Raji (cell line): Measurements from ENCODE around the gene RAP1GAP2.

Source experiments
- POLR2A ChIP-seq: IDR thresholded peaks from 2 replicates; pipeline ENCODE4 v1.6.1; 2011; ENCODE audit warnings: low read depth, low read length, control low read depth; ENCODE audit not compliant: insufficient read depth

The RAP1GAP2 gene

GRCh38 chr17:2853283-2854142 is 57.3 kb downstream of the RAP1GAP2 start:
- no peak for TF ChIP-seq POLR2A

- TF ChIP-seq POLR2A = no peak
Measured at GRCh38 chr17:2854143-2855055, 58.2 kb downstream of the RAP1GAP2 start.

DNA sequence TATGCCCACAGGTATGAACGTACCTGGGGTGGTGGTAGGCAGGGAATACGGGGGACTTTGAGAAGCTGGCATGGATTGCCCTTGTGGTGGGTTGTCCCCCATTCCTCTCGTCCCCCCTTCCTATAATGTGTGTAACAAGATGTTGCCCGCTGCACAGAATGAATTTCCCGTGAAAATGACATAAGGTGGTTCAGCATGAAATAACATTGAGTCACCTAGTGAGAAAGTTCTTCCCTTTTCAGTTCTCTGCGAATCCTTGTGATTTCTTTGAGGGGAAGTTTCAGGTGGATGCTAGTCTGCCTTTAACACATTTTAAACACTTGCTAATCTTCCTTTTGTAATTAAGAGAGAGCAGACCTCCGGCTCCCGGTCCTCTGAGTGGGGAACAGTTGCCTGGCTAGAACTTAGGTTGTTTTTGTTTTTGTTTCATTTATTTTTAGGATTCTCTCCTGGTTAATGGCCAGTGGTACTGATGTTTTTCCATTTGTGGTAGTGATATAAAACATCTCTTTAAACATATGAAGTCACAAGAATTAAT is 58.9 kb downstream of the RAP1GAP2 start:
- TF ChIP-seq POLR2A = no peak

- no peak for TF ChIP-seq POLR2A
Measured at GRCh38 chr17:2856727-2857126, 60.5 kb downstream of the RAP1GAP2 start.

DNA sequence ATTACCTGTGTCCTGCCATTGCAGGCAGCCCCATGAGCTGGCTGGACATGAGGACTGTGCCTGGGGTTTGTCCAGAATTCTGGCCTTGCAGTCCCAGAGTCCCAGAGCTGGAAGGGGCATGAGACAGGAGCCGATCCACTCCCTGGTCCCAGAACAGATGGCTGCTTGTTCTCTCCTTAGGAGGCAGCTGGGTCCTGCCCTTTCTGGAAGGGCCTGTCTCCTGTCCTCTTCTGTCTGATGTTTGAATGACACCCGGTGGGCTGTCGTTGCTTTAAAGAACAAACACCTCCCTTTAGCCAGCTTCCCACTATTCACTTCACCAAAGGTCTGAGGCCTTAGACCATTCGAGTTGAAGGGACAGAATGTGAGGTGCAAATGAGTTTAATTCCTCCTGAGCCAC is 63.8 kb downstream of the RAP1GAP2 start:
- no peak for TF ChIP-seq POLR2A

DNA sequence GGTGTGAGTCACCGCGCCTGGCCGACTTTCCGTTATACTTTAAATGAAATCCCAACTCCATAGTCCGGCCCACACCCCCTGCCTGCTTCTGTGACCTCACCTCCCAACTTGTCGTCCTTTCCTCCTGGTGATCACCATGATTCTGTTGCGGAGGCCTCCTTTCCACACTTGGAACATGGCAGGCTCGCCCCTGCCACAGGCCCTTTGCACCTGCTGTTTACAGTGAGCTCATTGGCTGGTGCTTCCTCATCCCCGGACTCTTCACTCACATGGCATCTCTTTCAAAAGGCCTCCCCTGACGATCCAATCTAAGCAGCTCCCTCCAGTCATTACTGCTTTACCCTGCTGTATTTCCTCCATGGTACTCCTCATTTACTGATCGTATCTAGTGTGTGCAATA is 64.6 kb downstream of the RAP1GAP2 start:
- TF ChIP-seq POLR2A = no peak

GRCh38 chr17:2862197-2862596 is 66.0 kb downstream of the RAP1GAP2 start:
- TF ChIP-seq POLR2A = no peak

DNA sequence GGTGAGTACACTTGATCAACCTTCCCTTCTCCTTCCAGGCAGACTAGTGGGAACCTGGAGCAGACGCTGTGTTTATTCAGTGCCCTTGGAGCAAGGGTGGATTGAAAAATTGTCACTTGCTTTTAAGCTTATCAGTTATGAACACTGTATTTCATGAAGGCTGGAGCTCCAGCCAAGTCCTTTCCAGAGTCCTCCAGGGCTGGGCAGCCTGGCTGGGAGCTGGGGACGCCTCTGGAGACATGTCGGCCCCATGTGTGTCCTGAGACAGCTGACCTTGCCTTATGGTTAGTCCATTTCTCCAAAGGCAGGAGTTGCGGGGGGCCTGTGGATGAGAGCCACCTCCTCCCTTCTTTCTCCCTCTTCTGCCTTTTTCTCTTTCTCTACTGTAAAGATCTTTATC is 67.0 kb downstream of the RAP1GAP2 start:
- no peak for TF ChIP-seq POLR2A

- TF ChIP-seq POLR2A = no peak
Measured at GRCh38 chr17:2865228-2865627, 69.0 kb downstream of the RAP1GAP2 start.

DNA sequence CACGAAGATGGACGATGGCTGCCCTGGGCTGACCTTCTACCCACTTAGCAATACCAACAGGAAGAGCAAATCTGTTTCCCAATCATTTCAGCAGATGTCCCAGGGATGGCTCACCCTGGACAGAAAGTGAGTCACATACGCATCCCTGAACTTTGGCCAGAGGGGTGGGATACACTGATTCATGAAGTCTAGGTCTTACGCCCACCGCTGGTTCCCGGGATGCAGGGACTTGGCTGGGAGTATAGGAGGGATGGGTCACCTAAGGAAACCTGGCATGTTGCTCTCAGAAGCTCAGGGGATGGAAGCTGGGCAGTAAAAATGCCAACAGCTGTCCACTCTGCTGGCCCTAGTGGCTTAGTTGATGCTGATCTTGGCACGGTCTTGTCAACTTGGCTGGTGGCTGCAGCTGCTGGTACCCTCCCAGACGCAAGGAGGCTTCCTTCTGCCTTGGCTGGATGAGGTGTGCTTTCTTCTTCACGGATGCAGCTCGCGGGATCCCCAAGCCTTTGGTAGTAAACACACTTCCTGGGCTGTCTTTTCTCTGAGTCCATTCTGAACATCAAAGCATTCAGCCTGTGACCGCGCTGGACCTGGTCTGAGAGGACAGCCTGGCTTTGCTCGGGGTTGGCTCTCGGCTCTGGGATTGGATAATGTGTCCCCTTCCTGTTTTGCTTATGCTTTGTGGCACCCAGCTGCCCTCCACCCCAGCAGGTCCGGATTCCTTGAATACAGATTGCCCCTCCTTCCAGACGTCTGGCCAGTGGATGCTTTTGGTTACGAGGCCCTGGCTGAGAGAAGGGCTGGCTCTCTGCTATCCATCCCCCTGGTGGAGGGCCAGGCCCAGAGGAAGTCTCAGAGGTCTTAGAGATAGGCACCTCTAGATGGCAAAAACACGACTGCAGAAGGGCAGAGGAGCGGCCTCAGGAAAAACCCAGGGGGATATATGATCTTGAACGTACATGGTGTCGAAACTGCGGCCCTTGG is 71.5 kb downstream of the RAP1GAP2 start:
- no peak for TF ChIP-seq POLR2A

DNA sequence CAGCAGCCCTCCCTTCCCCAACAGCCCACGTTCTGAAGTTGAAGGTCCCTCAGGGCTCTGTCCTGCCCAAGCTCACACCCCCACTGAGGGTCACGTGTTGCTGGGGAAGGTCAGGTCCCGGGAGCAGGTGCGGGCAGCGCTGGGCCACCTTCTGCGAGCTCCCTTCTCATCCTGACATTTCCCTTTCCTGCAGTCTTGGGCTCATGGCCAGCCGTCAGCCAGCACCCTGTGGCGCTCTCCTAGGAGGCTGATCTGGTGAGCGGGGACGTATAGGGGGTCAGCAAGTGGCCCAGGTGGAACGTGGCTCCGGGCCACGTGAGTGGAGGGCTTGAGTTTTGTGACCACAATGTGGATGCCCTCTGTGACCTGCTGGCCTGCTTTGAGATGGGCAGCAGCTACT is 73.4 kb downstream of the RAP1GAP2 start:
- TF ChIP-seq POLR2A = no peak

GRCh38 chr17:2871205-2871604 is 75.0 kb downstream of the RAP1GAP2 start:
- TF ChIP-seq POLR2A = no peak

- no peak for TF ChIP-seq POLR2A
Measured at GRCh38 chr17:2871720-2872119, 75.5 kb downstream of the RAP1GAP2 start.

DNA sequence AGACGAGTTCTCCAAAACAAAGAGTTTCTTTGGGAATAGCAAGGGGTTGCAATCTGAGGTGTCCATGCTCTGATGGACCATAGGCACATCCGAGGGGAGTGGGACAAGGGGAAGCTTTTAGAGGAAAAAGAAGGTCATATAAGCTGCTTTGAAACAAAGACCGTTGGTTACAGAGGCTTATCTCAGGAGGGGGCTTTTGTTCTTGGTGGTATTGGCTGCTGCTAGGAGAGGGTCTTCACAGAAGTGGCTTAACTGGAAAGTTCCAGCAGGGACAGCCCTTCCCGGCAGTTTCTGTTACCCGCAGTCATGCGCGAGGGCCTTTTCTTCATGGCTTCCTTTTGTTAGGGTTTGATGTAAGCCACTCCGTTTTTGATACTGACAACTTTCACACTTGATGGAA is 76.0 kb downstream of the RAP1GAP2 start:
- no peak for TF ChIP-seq POLR2A
